Measurements from ENCODE around the gene MPLKIP. TPM values are rescaled to one million over a fixed set of nuclear protein-coding genes. Genes with fewer than 3 reads are reported as not detected.
"Not testable (repeated sequence)": the region's sequence is repeated elsewhere in the genome, so short reads cannot be mapped to it uniquely, and the experiment has no call there.

The MPLKIP gene
- total RNA-seq, 2 donors from 2014 or later: 56.7 to 67.3 TPM

DNA sequence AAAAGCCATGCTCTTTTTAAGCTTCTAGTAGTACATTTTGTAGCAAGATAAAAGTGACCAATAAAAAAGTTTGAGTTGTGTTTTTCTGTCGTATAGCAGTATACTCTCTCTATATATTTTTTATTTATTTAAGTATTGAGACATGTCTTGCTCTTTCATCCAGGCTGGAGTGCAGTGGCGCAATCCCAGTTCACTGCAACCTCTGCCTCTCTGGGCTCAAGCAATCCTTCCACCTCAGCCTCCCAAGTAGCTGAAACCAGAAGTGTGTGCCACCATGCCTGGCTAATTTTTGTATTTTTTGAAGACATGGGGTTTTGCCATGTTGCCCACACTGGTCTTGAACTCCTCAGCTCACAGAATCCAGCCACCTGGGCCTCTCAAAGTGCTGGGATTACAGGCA, 3.1 kb upstream of the MPLKIP start:
- Histone ChIP-seq H3K4me3 (no peak overlapping the region), H3K4me1 (replicated peaks) (peaks cover 9% of the 10 kb centered on the region), H3K36me3 (no peaks in the 10 kb centered on the region), H3K27ac (no peak overlapping the region), H3K9me3 (no peaks in the 10 kb centered on the region), H3K27me3 (replicated peaks; ENCODE audit: insufficient read depth) (no peaks in the 10 kb centered on the region)
- intact Hi-C loops (cut with DNase I): no loop called here
- TF ChIP-seq, protein P1, sequence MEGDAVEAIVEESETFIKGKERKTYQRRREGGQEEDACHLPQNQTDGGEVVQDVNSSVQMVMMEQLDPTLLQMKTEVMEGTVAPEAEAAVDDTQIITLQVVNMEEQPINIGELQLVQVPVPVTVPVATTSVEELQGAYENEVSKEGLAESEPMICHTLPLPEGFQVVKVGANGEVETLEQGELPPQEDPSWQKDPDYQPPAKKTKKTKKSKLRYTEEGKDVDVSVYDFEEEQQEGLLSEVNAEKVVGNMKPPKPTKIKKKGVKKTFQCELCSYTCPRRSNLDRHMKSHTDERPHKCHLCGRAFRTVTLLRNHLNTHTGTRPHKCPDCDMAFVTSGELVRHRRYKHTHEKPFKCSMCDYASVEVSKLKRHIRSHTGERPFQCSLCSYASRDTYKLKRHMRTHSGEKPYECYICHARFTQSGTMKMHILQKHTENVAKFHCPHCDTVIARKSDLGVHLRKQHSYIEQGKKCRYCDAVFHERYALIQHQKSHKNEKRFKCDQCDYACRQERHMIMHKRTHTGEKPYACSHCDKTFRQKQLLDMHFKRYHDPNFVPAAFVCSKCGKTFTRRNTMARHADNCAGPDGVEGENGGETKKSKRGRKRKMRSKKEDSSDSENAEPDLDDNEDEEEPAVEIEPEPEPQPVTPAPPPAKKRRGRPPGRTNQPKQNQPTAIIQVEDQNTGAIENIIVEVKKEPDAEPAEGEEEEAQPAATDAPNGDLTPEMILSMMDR (IDR thresholded peaks at IDR 0.05): no peak
- whole genome bisulfite sequencing: 84% methylated on average over 2 of the region's 2 CpGs
- no peak for DNase-seq (ENCODE audit: low spot score)

DNA sequence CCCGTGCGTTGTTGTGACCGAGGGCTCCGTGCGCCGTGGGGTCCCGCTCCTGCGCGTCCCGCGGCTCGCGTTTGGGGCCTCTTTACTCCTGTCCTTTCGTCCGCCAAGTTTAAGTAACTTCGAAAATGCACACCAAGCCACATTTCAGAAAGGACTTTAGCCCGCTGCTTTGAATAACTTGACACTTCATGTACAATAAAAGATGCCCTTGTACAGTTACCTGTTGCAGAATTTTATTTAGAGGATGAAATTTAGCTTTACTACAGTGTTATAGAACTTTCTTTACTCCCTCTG, 842 bp upstream of the MPLKIP start:
- Histone ChIP-seq H3K27ac (peak overlapping the region; percentile 88 to 94), H3K9me3 (no peaks in the 10 kb centered on the region), H3K36me3 (no peaks in the 10 kb centered on the region), H3K27me3 (replicated peaks; ENCODE audit: insufficient read depth) (no peaks in the 10 kb centered on the region), H3K4me3 (peak overlapping the region; percentile 65 to 81), H3K4me1 (replicated peaks) (peaks cover 10% of the 10 kb centered on the region)
- TF ChIP-seq, protein P1 (IDR thresholded peaks at IDR 0.05): no peak
- TF ChIP-seq POLR2A (IDR thresholded peaks at IDR 0.05): no peak
- no peak for TF ChIP-seq POLR2AphosphoS5 (IDR thresholded peaks at IDR 0.05)
- no peak for DNase-seq (ENCODE audit: low spot score)
- WGBS: under 1% methylated on average over 17 of the region's 17 CpGs
- intact Hi-C loops (cut with DNase I): loop anchor here (2.0 kb wide), 1 partner anchor 186 kb away; no protein-coding TSS in a partner anchor

DNA sequence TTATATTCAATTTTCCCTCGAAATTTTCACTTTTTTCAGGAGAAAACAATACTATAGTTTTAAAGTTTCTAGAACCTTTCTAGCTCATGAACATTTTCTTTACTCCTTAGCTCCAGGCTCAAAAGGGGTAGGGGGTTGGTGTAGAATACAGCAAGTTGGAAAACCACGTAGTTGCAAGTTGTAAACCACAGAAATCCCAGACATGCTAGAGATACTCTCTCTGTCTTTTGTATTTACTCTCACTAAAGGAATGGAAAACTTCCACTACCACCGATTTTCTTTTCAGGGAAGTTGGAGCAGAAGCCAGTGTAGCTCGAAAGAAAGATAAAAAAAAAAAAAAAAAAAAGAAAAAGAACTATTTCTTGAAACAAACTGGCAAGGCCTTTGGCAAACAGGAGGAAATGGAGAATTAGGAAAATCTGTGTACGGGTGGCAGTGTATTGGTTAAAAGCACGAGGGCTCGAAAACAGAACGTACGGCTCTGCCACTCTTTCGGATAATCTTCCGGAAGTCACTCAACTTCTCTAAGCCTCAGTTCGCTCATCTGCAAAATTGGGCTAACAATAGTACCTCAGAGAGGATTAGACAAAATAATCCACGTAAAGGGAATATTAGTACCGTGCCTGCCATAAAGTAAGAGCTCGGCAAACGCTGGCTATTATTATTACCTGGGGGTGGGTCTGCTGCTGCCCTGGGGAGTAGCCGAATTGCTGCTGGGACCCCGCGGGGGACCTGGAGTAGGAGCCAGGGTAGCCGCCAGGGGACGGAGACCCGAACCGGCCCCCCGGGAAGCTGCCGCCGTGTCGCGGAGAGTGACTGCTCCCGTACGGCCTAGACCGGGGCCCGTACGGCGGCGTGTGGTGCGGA, 628 bp downstream of the MPLKIP start:
- Histone ChIP-seq H3K4me3 (peak overlapping the region; percentile 65 to 81), H3K4me1 (replicated peaks) (peaks cover 10% of the 10 kb centered on the region), H3K9me3 (no peaks in the 10 kb centered on the region), H3K36me3 (no peaks in the 10 kb centered on the region), H3K27ac (peak overlapping the region; percentile 88 to 94), H3K27me3 (replicated peaks; ENCODE audit: insufficient read depth) (no peaks in the 10 kb centered on the region)
- WGBS: 1% methylated on average over 36 of the region's 36 CpGs
- intact Hi-C loops (cut with DNase I): loop anchor here (2.0 kb wide), 1 partner anchor 185 kb away; no protein-coding TSS in a partner anchor
- no peak for DNase-seq (ENCODE audit: low spot score)
- TF ChIP-seq POLR2AphosphoS5 (IDR thresholded peaks at IDR 0.05) (no peak), POLR2A (IDR thresholded peaks at IDR 0.05) (no peak)
- TF ChIP-seq, protein P1 (IDR thresholded peaks at IDR 0.05): no peak

GRCh38 chr7:40122940-40123254, 11.5 kb downstream of the MPLKIP start:
- intact Hi-C loops (cut with DNase I): no loop called here
- no peak overlapping the region for H3K4me3 ChIP-seq
- TF ChIP-seq POLR2AphosphoS5 (IDR thresholded peaks at IDR 0.05) (no peak), POLR2A (IDR thresholded peaks at IDR 0.05) (no peak)
- TF ChIP-seq, protein P1 (IDR thresholded peaks at IDR 0.05): no peak
- H3K9me3 ChIP-seq: no peaks in the 10 kb centered on the region
- no peak for DNase-seq (ENCODE audit: low spot score)
- no peak overlapping the region for H3K27ac ChIP-seq
- no peaks in the 10 kb centered on the region for H3K4me1 ChIP-seq (replicated peaks)
- no peaks in the 10 kb centered on the region for H3K36me3 ChIP-seq
- WGBS: 98% methylated on average over 2 of the region's 2 CpGs
- H3K27me3 ChIP-seq (replicated peaks; ENCODE audit: insufficient read depth): no peaks in the 10 kb centered on the region

GRCh38 chr7:40122100-40122939, 12.1 kb downstream of the MPLKIP start:
- H3K9me3 ChIP-seq; intact Hi-C loops (cut with DNase I); H3K27ac ChIP-seq; H3K4me3 ChIP-seq; H3K27me3 ChIP-seq (replicated peaks; ENCODE audit: insufficient read depth); DNase-seq (ENCODE audit: low spot score); H3K4me1 ChIP-seq (replicated peaks); H3K36me3 ChIP-seq: not testable (repeated sequence)
- 91% methylated on average over 14 of the region's 14 CpGs for WGBS
